HepG2 (cell line): ENCODE data around the gene HDAC4. TPM values are rescaled to one million over a fixed set of nuclear protein-coding genes. Genes with fewer than 3 reads are reported as not detected.

Experiments used
- HNRNPLL ChIP-seq: fragments of 200-400 bp; formaldehyde crosslinking; IDR thresholded peaks from 2 replicates; pipeline ENCODE4 v1.6.1; 2017; ENCODE audit warnings: mild to moderate bottlenecking, low read depth, low read length; ENCODE audit not compliant: poor library complexity, severe bottlenecking
- MNT ChIP-seq: fragments of 450-650 bp; IDR thresholded peaks from 2 replicates; pipeline ENCODE4 v1.6.1; 2016
- MTA1 ChIP-seq: sonication (generic); formaldehyde crosslinking; IDR thresholded peaks from 2 replicates; pipeline ENCODE4 v1.4.0; 2020; ENCODE audit warnings: missing genetic modification reagents, mild to moderate bottlenecking, borderline replicate concordance
- SKIL ChIP-seq: sonication (generic); formaldehyde crosslinking; IDR thresholded peaks from 2 replicates; pipeline ENCODE4 v1.8.0; 2022; ENCODE audit warnings: missing genetic modification reagents, mild to moderate bottlenecking, moderate library complexity, borderline replicate concordance
- SP1 ChIP-seq, 2 experiments: fragments of 450-650 bp in 1 of 2; sonication (generic) in 1 of 2; formaldehyde crosslinking in 1 of 2; IDR thresholded peaks; 2 replicates each; pipeline versions ENCODE4 v1.4.0 to v1.6.1; 2016 to 2020; ENCODE audit warnings: missing genetic modification reagents in 1 of 2
- ZIK1 ChIP-seq: sonication (generic); formaldehyde crosslinking; IDR thresholded peaks from 2 replicates; pipeline ENCODE4 v1.5.0; 2020; ENCODE audit warnings: mild to moderate bottlenecking, low read depth, missing genetic modification reagents, borderline replicate concordance
- ZNF350 ChIP-seq: sonication (generic); formaldehyde crosslinking; IDR thresholded peaks from 2 replicates; pipeline ENCODE4 v1.4.0; 2020; ENCODE audit warnings: mild to moderate bottlenecking, low read depth, missing genetic modification reagents, borderline replicate concordance
- ZNF512 ChIP-seq: sonication (generic); formaldehyde crosslinking; IDR thresholded peaks from 2 replicates; pipeline ENCODE4 v1.4.0; 2020; ENCODE audit warnings: mild to moderate bottlenecking, missing genetic modification reagents
- ZNF784 ChIP-seq: sonication (generic); formaldehyde crosslinking; IDR thresholded peaks from 2 replicates; pipeline ENCODE4 v1.5.1; 2020; ENCODE audit warnings: missing genetic modification reagents, mild to moderate bottlenecking, borderline replicate concordance
- polyA plus RNA-seq, 8 experiments: library from polyadenylated mRNA; depleted of rRNA in 3 of 8; stranded (reverse) in 7 of 8; unstranded in 1 of 8; fragments of >200 nt; fragmentation: Illumina TruSeq in 4 of 8; extraction: Trizol in 4 of 8; gene quantifications; 2 replicates each; pipeline versions ENCODE4 v1.2.1 to v1.2.3, GENCODE V29; 2011 to 2016; ENCODE audit warnings: low read depth in 4 of 8, missing spikeins in 1 of 8, mixed read lengths in 1 of 8; ENCODE audit not compliant: insufficient read depth in 1 of 8
- total RNA-seq, 5 experiments: library from RNA; depleted of rRNA; stranded (reverse); fragments of >200 nt; fragmentation: Illumina TruSeq; extraction: Trizol; gene quantifications; 2 replicates each; pipeline ENCODE4 v1.2.3, GENCODE V29; 2016; ENCODE audit warnings: low read depth in 1 of 5
- TF ChIP-seq, protein P1 (sequence below): sonication (generic); formaldehyde crosslinking; IDR thresholded peaks from 2 replicates; pipeline ENCODE4 v1.4.0; 2020; ENCODE audit warnings: missing genetic modification reagents, borderline replicate concordance
- TF ChIP-seq, protein P2 (sequence below): sonication (generic); formaldehyde crosslinking; IDR thresholded peaks from 2 replicates; pipeline ENCODE4 v1.9.0; 2021; ENCODE audit warnings: mild to moderate bottlenecking, missing genetic modification reagents

HDAC4 gene
- total and polyA plus RNA-seq, 2 of the 13 experiments (the other 11 are each of a cell fraction or from before 2014, with no cell fraction given) = 10.1 to 11.5 TPM

DNA sequence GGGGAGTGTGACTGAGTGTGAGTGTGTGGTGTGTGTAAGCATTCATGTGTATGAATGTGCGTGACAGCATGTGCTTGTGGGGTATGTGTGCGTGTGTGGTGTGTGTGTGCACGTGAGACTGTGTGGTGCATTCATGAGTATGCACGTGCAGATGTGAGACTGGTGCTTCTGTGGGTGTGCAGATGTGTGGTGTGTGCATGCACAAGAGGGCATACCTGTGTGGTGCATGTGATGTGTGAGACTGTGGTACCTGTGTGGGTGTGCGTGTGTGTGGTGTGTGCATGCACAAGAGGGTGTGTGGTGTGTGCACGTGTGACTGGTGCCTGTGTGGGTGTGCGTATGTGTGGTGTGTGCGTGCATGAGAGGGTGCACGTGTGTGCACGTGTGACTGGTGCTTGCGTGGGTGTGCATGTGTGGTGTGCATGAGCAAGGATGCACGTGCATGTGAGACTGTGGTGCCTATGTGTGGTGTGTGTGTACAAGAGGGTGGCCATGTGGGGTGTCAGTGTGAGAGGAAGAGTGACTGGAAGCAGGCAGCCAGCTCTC is 339.6 kb downstream of the HDAC4 start (continued):
- TF ChIP-seq, protein P1, sequence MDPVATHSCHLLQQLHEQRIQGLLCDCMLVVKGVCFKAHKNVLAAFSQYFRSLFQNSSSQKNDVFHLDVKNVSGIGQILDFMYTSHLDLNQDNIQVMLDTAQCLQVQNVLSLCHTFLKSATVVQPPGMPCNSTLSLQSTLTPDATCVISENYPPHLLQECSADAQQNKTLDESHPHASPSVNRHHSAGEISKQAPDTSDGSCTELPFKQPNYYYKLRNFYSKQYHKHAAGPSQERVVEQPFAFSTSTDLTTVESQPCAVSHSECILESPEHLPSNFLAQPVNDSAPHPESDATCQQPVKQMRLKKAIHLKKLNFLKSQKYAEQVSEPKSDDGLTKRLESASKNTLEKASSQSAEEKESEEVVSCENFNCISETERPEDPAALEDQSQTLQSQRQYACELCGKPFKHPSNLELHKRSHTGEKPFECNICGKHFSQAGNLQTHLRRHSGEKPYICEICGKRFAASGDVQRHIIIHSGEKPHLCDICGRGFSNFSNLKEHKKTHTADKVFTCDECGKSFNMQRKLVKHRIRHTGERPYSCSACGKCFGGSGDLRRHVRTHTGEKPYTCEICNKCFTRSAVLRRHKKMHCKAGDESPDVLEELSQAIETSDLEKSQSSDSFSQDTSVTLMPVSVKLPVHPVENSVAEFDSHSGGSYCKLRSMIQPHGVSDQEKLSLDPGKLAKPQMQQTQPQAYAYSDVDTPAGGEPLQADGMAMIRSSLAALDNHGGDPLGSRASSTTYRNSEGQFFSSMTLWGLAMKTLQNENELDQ (CRISPR knock-in tag) = no peak
- TF ChIP-seq SKIL (CRISPR knock-in tag) = no peak
- TF ChIP-seq MNT = peak; percentile 49; the same call in 1 of the 2 replicates
- TF ChIP-seq, protein P2, sequence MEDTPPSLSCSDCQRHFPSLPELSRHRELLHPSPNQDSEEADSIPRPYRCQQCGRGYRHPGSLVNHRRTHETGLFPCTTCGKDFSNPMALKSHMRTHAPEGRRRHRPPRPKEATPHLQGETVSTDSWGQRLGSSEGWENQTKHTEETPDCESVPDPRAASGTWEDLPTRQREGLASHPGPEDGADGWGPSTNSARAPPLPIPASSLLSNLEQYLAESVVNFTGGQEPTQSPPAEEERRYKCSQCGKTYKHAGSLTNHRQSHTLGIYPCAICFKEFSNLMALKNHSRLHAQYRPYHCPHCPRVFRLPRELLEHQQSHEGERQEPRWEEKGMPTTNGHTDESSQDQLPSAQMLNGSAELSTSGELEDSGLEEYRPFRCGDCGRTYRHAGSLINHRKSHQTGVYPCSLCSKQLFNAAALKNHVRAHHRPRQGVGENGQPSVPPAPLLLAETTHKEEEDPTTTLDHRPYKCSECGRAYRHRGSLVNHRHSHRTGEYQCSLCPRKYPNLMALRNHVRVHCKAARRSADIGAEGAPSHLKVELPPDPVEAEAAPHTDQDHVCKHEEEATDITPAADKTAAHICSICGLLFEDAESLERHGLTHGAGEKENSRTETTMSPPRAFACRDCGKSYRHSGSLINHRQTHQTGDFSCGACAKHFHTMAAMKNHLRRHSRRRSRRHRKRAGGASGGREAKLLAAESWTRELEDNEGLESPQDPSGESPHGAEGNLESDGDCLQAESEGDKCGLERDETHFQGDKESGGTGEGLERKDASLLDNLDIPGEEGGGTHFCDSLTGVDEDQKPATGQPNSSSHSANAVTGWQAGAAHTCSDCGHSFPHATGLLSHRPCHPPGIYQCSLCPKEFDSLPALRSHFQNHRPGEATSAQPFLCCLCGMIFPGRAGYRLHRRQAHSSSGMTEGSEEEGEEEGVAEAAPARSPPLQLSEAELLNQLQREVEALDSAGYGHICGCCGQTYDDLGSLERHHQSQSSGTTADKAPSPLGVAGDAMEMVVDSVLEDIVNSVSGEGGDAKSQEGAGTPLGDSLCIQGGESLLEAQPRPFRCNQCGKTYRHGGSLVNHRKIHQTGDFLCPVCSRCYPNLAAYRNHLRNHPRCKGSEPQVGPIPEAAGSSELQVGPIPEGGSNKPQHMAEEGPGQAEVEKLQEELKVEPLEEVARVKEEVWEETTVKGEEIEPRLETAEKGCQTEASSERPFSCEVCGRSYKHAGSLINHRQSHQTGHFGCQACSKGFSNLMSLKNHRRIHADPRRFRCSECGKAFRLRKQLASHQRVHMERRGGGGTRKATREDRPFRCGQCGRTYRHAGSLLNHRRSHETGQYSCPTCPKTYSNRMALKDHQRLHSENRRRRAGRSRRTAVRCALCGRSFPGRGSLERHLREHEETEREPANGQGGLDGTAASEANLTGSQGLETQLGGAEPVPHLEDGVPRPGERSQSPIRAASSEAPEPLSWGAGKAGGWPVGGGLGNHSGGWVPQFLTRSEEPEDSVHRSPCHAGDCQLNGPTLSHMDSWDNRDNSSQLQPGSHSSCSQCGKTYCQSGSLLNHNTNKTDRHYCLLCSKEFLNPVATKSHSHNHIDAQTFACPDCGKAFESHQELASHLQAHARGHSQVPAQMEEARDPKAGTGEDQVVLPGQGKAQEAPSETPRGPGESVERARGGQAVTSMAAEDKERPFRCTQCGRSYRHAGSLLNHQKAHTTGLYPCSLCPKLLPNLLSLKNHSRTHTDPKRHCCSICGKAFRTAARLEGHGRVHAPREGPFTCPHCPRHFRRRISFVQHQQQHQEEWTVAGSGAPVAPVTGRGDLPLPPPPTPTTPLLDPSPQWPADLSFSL = peak; percentile 47; the same call in 1 of the 2 replicates
- TF ChIP-seq MTA1 (CRISPR knock-in tag) = 0 out of 2 replicates have a peak, but pooled peaks have one; percentile 39
- peak; percentile 25 for TF ChIP-seq HNRNPLL
- no peak for TF ChIP-seq ZNF350 (CRISPR knock-in tag)
- no peak for TF ChIP-seq ZIK1 (CRISPR knock-in tag)
- no peak for TF ChIP-seq ZNF512 (CRISPR knock-in tag)
- no peak for TF ChIP-seq ZNF784 (CRISPR knock-in tag)
- TF ChIP-seq SP1 (IDR thresholded peaks at IDR 0.05) = 0 out of 2 replicates have a peak, but pooled peaks have one; percentile 54
- no peak for TF ChIP-seq SP1 (CRISPR knock-in tag; IDR thresholded peaks at IDR 0.05)
